Stomach smooth muscle (tissue), 2 donors: ENCODE data around the gene HBA1.

Source experiments
- H3K27ac ChIP-seq: one replicate; pipeline ENCODE4 v1.7.0; 2013; ENCODE audit warnings: mild to moderate bottlenecking, low read length, inconsistent platforms
- H3K27me3 ChIP-seq, 2 donors: one replicate each; pipeline ENCODE4 v1.7.0; 2013; ENCODE audit warnings: low read length in 2 of 2; ENCODE audit not compliant: insufficient read depth in 2 of 2, control insufficient read depth in 1 of 2
- H3K36me3 ChIP-seq, 2 donors: one replicate each; pipeline ENCODE4 v1.7.0; 2013; ENCODE audit warnings: low read length in 2 of 2; ENCODE audit not compliant: control insufficient read depth in 2 of 2, insufficient read depth in 2 of 2
- H3K4me1 ChIP-seq: one replicate; pipeline ENCODE4 v1.7.0; 2013; ENCODE audit warnings: low read length; ENCODE audit not compliant: control insufficient read depth, insufficient read depth
- H3K4me3 ChIP-seq, 2 donors: one replicate each; pipeline ENCODE4 v1.7.0; 2013; ENCODE audit warnings: low read length in 2 of 2
- H3K9ac ChIP-seq, 2 donors: one replicate each; pipeline ENCODE4 v1.7.0; 2013; ENCODE audit warnings: low read length in 2 of 2, mild to moderate bottlenecking in 1 of 2
- H3K9me3 ChIP-seq, 2 donors: one replicate each; pipeline ENCODE4 v1.7.0; 2013; ENCODE audit warnings: low read length in 2 of 2; ENCODE audit not compliant: control insufficient read depth in 2 of 2
- donor health status: healthy.
- donor health status: Pancreatic carcinoma.

The HBA1 gene

GRCh38 chr16:177394-177822 lies 928 bp downstream of the HBA1 start:
- no peaks in the 10 kb centered on the region for H3K9me3 ChIP-seq
- H3K27ac ChIP-seq, result no peak overlapping the region
- no peaks in the 10 kb centered on the region for H3K36me3 ChIP-seq
- peaks cover 22% of the 10 kb centered on the region for H3K4me1 ChIP-seq
- no peak overlapping the region for H3K4me3 ChIP-seq
- no peak overlapping the region for H3K9ac ChIP-seq
- H3K27me3 ChIP-seq, result peaks cover 33 to 57% of the 10 kb centered on the region in 2 donors

- Histone ChIP-seq H3K4me3 (no peak overlapping the region), H3K4me1 (peaks cover 22% of the 10 kb centered on the region), H3K9me3 (no peaks in the 10 kb centered on the region), H3K36me3 (no peaks in the 10 kb centered on the region), H3K9ac (no peak overlapping the region), H3K27ac (no peak overlapping the region), H3K27me3 (peaks cover 33 to 57% of the 10 kb centered on the region in 2 donors)
These were observed 1.6 kb downstream of the HBA1 start for GRCh38 chr16:177981-178667.

- H3K4me3 ChIP-seq, result no peak overlapping the region
- peaks cover 33 to 57% of the 10 kb centered on the region in 2 donors for H3K27me3 ChIP-seq
- no peak overlapping the region for H3K9ac ChIP-seq
- H3K9me3 ChIP-seq, result no peaks in the 10 kb centered on the region
- H3K36me3 ChIP-seq, result no peaks in the 10 kb centered on the region
- H3K27ac ChIP-seq, result no peak overlapping the region
- peaks cover 22% of the 10 kb centered on the region for H3K4me1 ChIP-seq
These were observed 2.2 kb downstream of the HBA1 start for GRCh38 chr16:178668-179015.

GRCh38 chr16:179211-180092 lies 3.0 kb downstream of the HBA1 start:
- H3K4me3 ChIP-seq, result no peak overlapping the region
- no peaks in the 10 kb centered on the region for H3K36me3 ChIP-seq
- H3K9ac ChIP-seq, result no peak overlapping the region
- H3K27me3 ChIP-seq, result peaks cover 32 to 55% of the 10 kb centered on the region in 2 donors
- H3K9me3 ChIP-seq, result no peaks in the 10 kb centered on the region
- H3K4me1 ChIP-seq, result peaks cover 22% of the 10 kb centered on the region
- H3K27ac ChIP-seq, result no peak overlapping the region

- peaks cover 26 to 48% of the 10 kb centered on the region in 2 donors for H3K27me3 ChIP-seq
- H3K27ac ChIP-seq, result no peak within 1 kb of the TSS
- no peaks in the 10 kb centered on the region for H3K36me3 ChIP-seq
- H3K4me1 ChIP-seq, result peaks cover 22% of the 10 kb centered on the region
- no peak within 1 kb of the TSS for H3K9ac ChIP-seq
- H3K4me3 ChIP-seq, result peak within 1 kb of the TSS; percentile 49 to 61
- no peaks in the 10 kb centered on the region for H3K9me3 ChIP-seq
These were observed 3.7 kb downstream of the HBA1 start, which contains the start of gene HBQ1 for GRCh38 chr16:180101-180675. Gene HBQ1 (plus strand): TSS chr16:180459. CDS start chr16:180487, 28 bp downstream.

- Histone ChIP-seq H3K4me3 (peak overlapping the region; percentile 49 to 61), H3K27ac (no peak overlapping the region), H3K4me1 (peaks cover 22% of the 10 kb centered on the region), H3K9me3 (no peaks in the 10 kb centered on the region), H3K27me3 (peaks cover 21 to 42% of the 10 kb centered on the region in 2 donors), H3K36me3 (no peaks in the 10 kb centered on the region), H3K9ac (no peak overlapping the region)
These were observed 4.4 kb downstream of the HBA1 start for GRCh38 chr16:180681-181564.

GRCh38 chr16:181565-182021 lies 5.1 kb downstream of the HBA1 start:
- Histone ChIP-seq H3K27me3 (peaks cover 21 to 42% of the 10 kb centered on the region in 2 donors), H3K4me1 (peaks cover 22% of the 10 kb centered on the region), H3K36me3 (no peaks in the 10 kb centered on the region), H3K9ac (no peak overlapping the region), H3K9me3 (no peaks in the 10 kb centered on the region), H3K4me3 (peak overlapping the region in 1 of 2 donors; percentile 61), H3K27ac (no peak overlapping the region)

- H3K27me3 ChIP-seq, result peaks cover 13 to 31% of the 10 kb centered on the region in 2 donors
- no peak overlapping the region for H3K4me3 ChIP-seq
- H3K36me3 ChIP-seq, result peaks cover 3 to 8% of the 10 kb centered on the region in 2 donors
These were observed 6.5 kb downstream of the HBA1 start for GRCh38 chr16:183005-183404.

GRCh38 chr16:185213-185612 lies 8.7 kb downstream of the HBA1 start:
- Histone ChIP-seq H3K9ac (no peak overlapping the region), H3K4me3 (no peak overlapping the region), H3K4me1 (peaks cover 16% of the 10 kb centered on the region), H3K36me3 (peaks cover 15 to 25% of the 10 kb centered on the region in 2 donors), H3K27ac (no peak overlapping the region), H3K9me3 (no peaks in the 10 kb centered on the region), H3K27me3 (peaks cover 0 to 9% of the 10 kb centered on the region in 2 donors)

More at GRCh38 chr16:183005-183404, 6.5 kb downstream of the HBA1 start:
- Histone ChIP-seq H3K27ac (no peak overlapping the region), H3K9me3 (no peaks in the 10 kb centered on the region), H3K4me1 (peaks cover 19% of the 10 kb centered on the region), H3K9ac (no peak overlapping the region)

- H3K27ac ChIP-seq, result no peak overlapping the region
- no peak overlapping the region for H3K9ac ChIP-seq
- peaks cover 20 to 28% of the 10 kb centered on the region in 2 donors for H3K36me3 ChIP-seq
- H3K9me3 ChIP-seq, result no peaks in the 10 kb centered on the region
- no peak overlapping the region for H3K4me3 ChIP-seq
- peaks cover 13% of the 10 kb centered on the region for H3K4me1 ChIP-seq
- H3K27me3 ChIP-seq, result peaks cover 0 to 5% of the 10 kb centered on the region in 2 donors
These were observed 9.2 kb downstream of the HBA1 start for GRCh38 chr16:185691-186090.
